Liver (tissue), 3 donors: ENCODE results near the gene IFNL2.

Source experiments
- CTCF ChIP-seq: fragments of 150-350 bp; IDR thresholded peaks from 2 replicates; pipeline ENCODE4 v1.5.1; 2017; ENCODE audit warnings: improper control_type of control experiment, low read depth, low read length; ENCODE audit not compliant: missing input control
- EGR1 ChIP-seq, 2 donors: IDR thresholded peaks; 2 replicates each; pipeline ENCODE4 v1.6.1; 2016 to 2018; ENCODE audit warnings: antibody characterized with exemption in 2 of 2, low read depth in 2 of 2
- TAF1 ChIP-seq: conservative IDR thresholded peaks from 2 replicates; pipeline ENCODE4 v1.6.1; 2016; ENCODE audit warnings: antibody characterized with exemption, mild to moderate bottlenecking
- donor health status: healthy.
- donor health status: healthy.

GRCh38 chr19:39270036-39270871 lies 2.1 kb downstream of the IFNL2 start:
- TF ChIP-seq CTCF: no peak
- TF ChIP-seq EGR1 (IDR thresholded peaks at IDR 0.05; ENCODE audit: low read depth in 2 of 2): no peak
- TF ChIP-seq TAF1: no peak
